Endothelial cell (in vitro differentiated cells): ENCODE results near the gene PLPPR5. TPM values are rescaled to one million over a fixed set of nuclear protein-coding genes. Genes with fewer than 3 reads are reported as not detected.

Experiments used
- DNase-seq: peaks from one replicate; pipeline ENCODE4 v3.0.0; 2021; ENCODE audit warnings: low spot score
- H3K27ac Mint-ChIP-seq: one replicate; pipeline ENCODE4 v1.8.0; 2021; ENCODE audit warnings: mixed read lengths, inconsistent platforms; ENCODE audit not compliant: unreplicated experiment
- H3K27me3 Mint-ChIP-seq: one replicate; pipeline ENCODE4 v1.8.0; 2021; ENCODE audit warnings: mild to moderate bottlenecking, moderate library complexity, mixed read lengths, inconsistent platforms; ENCODE audit not compliant: unreplicated experiment
- H3K36me3 Mint-ChIP-seq: one replicate; pipeline ENCODE4 v1.8.0; 2021; ENCODE audit warnings: mild to moderate bottlenecking, low read depth, mixed read lengths, inconsistent platforms; ENCODE audit not compliant: unreplicated experiment
- H3K4me1 Mint-ChIP-seq: one replicate; pipeline ENCODE4 v1.8.0; 2021; ENCODE audit warnings: mild to moderate bottlenecking, mixed read lengths, inconsistent platforms; ENCODE audit not compliant: unreplicated experiment
- H3K4me3 Mint-ChIP-seq: one replicate; pipeline ENCODE4 v1.8.0; 2021; ENCODE audit warnings: mild to moderate bottlenecking, mixed read lengths, inconsistent platforms; ENCODE audit not compliant: unreplicated experiment
- H3K9me3 Mint-ChIP-seq: one replicate; pipeline ENCODE4 v1.8.0; 2021; ENCODE audit warnings: mixed read lengths, inconsistent platforms; ENCODE audit not compliant: unreplicated experiment
- total RNA-seq: library from RNA; stranded (reverse); fragmentation: NEBNext Ultra II Directional; extraction: Animal tissue kit (Norgen Biotek cat#: 25700); gene quantifications from one replicate; pipeline ENCODE4 v1.2.1, GENCODE V29; 2021; ENCODE audit not compliant: unreplicated experiment
- TF ChIP-seq, protein P1 (sequence below): fragments of 200-600 bp; sonication (generic); IDR thresholded peaks from one replicate; pipeline ENCODE4 v1.5.0; 2021; ENCODE audit warnings: antibody characterized with exemption; ENCODE audit not compliant: unreplicated experiment

The PLPPR5 gene
- total RNA-seq, 1 donor from 2014 or later, result 1.1 TPM

GRCh38 chr1:98921817-98922216, 82.8 kb downstream of the PLPPR5 start:
- Mint-ChIP-seq H3K4me1 (no peaks in the 10 kb centered on the region), H3K9me3 (no peaks in the 10 kb centered on the region), H3K27me3 (peaks cover 1% of the 10 kb centered on the region), H3K4me3 (no peak overlapping the region), H3K36me3 (no peaks in the 10 kb centered on the region), H3K27ac (no peak overlapping the region)
- TF ChIP-seq, protein P1, sequence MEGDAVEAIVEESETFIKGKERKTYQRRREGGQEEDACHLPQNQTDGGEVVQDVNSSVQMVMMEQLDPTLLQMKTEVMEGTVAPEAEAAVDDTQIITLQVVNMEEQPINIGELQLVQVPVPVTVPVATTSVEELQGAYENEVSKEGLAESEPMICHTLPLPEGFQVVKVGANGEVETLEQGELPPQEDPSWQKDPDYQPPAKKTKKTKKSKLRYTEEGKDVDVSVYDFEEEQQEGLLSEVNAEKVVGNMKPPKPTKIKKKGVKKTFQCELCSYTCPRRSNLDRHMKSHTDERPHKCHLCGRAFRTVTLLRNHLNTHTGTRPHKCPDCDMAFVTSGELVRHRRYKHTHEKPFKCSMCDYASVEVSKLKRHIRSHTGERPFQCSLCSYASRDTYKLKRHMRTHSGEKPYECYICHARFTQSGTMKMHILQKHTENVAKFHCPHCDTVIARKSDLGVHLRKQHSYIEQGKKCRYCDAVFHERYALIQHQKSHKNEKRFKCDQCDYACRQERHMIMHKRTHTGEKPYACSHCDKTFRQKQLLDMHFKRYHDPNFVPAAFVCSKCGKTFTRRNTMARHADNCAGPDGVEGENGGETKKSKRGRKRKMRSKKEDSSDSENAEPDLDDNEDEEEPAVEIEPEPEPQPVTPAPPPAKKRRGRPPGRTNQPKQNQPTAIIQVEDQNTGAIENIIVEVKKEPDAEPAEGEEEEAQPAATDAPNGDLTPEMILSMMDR, result no peak
- DNase-seq, result no peak

GRCh38 chr1:98920441-98921110, 84.1 kb downstream of the PLPPR5 start:
- no peak for DNase-seq
- Mint-ChIP-seq H3K27ac (no peak overlapping the region), H3K4me1 (no peaks in the 10 kb centered on the region), H3K27me3 (no peaks in the 10 kb centered on the region), H3K36me3 (no peaks in the 10 kb centered on the region), H3K9me3 (no peaks in the 10 kb centered on the region), H3K4me3 (no peak overlapping the region)
- TF ChIP-seq, protein P1, result no peak

- H3K4me1 Mint-ChIP-seq, result no peaks in the 10 kb centered on the region
- H3K9me3 Mint-ChIP-seq, result no peaks in the 10 kb centered on the region
- no peaks in the 10 kb centered on the region for H3K36me3 Mint-ChIP-seq
- TF ChIP-seq, protein P1, result no peak
- no peak overlapping the region for H3K27ac Mint-ChIP-seq
- no peaks in the 10 kb centered on the region for H3K27me3 Mint-ChIP-seq
- H3K4me3 Mint-ChIP-seq, result no peak overlapping the region
- no peak for DNase-seq
Observed at GRCh38 chr1:98919652-98920051, 85.0 kb downstream of the PLPPR5 start.

GRCh38 chr1:98919211-98919610, 85.5 kb downstream of the PLPPR5 start:
- H3K4me3 Mint-ChIP-seq, result no peak overlapping the region
- no peak overlapping the region for H3K27ac Mint-ChIP-seq
- H3K27me3 Mint-ChIP-seq, result no peaks in the 10 kb centered on the region
- no peak for DNase-seq
- TF ChIP-seq, protein P1, result no peak
- no peaks in the 10 kb centered on the region for H3K36me3 Mint-ChIP-seq
- H3K4me1 Mint-ChIP-seq, result no peaks in the 10 kb centered on the region
- H3K9me3 Mint-ChIP-seq, result no peaks in the 10 kb centered on the region

DNA sequence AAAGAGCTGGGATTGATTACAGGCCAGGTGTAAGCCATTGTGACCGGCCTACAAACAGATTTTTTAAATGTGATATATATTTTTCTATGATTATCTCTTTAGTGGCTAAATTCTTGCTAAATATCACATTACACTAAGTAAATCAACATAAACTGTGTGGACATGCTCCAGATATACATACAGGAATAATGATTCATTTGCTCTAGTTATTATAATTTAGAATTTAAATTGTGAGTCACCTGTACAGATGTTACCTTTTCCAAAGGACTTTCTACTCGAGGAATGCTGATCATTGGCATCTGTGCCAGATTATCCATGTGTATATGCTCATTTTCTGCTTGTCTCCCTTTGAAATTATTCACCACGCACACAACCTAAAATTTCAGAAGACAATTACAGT, 90.1 kb downstream of the PLPPR5 start:
- H3K4me3 Mint-ChIP-seq, result no peak overlapping the region
- no peak for DNase-seq
- no peak overlapping the region for H3K27ac Mint-ChIP-seq
- no peaks in the 10 kb centered on the region for H3K4me1 Mint-ChIP-seq
- TF ChIP-seq, protein P1, result no peak
- no peaks in the 10 kb centered on the region for H3K9me3 Mint-ChIP-seq
- H3K36me3 Mint-ChIP-seq, result no peaks in the 10 kb centered on the region
- no peaks in the 10 kb centered on the region for H3K27me3 Mint-ChIP-seq
